CD4-positive, alpha-beta T cell (primary cell): Measurements from ENCODE around the gene BCS1L. TPM values are rescaled to one million over a fixed set of nuclear protein-coding genes. Genes with fewer than 3 reads are reported as not detected.
A peak's percentile ranks its signal among the peaks of the same experiment; 100 is the strongest.

ENCODE experiments used
- ATAC-seq: fragments of 200-7000 bp; cut with Tn5 transposase; one replicate; pipeline ENCODE4 v1.10.0; 2022; ENCODE audit warnings: mild to moderate bottlenecking; ENCODE audit not compliant: poor library complexity
- CTCF ChIA-PET: fragments of 350-600 bp; sonication (Branson Sonifier 250); formaldehyde crosslinking; loops from one replicate; lab custom pipeline; 2021; ENCODE audit warnings: antibody characterized with exemption, inconsistent platforms; lab: Charles Lee
- POLR2A ChIA-PET: fragments of 350-600 bp; sonication (Branson Sonifier 250); formaldehyde crosslinking; loops from one replicate; lab custom pipeline; 2021; ENCODE audit warnings: antibody characterized with exemption, inconsistent platforms; lab: Charles Lee
- DNase-seq, 14 experiments: peaks; one replicate each; pipeline ENCODE4 v3.0.0-alpha.2; 2013 to 2020; ENCODE audit warnings: mixed read lengths in 2 of 14
- H3K27ac ChIP-seq, 2 donors: one replicate each; pipeline versions ENCODE4 v1.5.1 to v1.7.0; 2013; ENCODE audit warnings: low read length in 2 of 2, low read depth in 1 of 2, mild to moderate bottlenecking in 1 of 2
- H3K27me3 ChIP-seq, 2 experiments: 1 replicate in 1 of 2; 2 replicates in 1 of 2; pipeline versions ENCODE4 v1.6.1 to v1.7.0; 2013; ENCODE audit warnings: low read length in 2 of 2, control low read depth in 1 of 2, mild to moderate bottlenecking in 1 of 2, moderate library complexity in 1 of 2; ENCODE audit not compliant: insufficient read depth in 2 of 2, control insufficient read depth in 1 of 2
- H3K36me3 ChIP-seq: one replicate; pipeline ENCODE4 v1.6.1; 2013; ENCODE audit warnings: low read length, control low read depth; ENCODE audit not compliant: insufficient read depth
- H3K4me1 ChIP-seq: one replicate; pipeline ENCODE4 v1.6.1; 2013; ENCODE audit warnings: low read length, control low read depth; ENCODE audit not compliant: insufficient read depth
- H3K4me3 ChIP-seq: one replicate; pipeline ENCODE4 v1.5.1; 2013; ENCODE audit warnings: mild to moderate bottlenecking, low read length, moderate library complexity
- H3K9me3 ChIP-seq, 2 experiments: 1 replicate in 1 of 2; 2 replicates in 1 of 2; pipeline versions ENCODE4 v1.6.1 to v1.7.0; 2013; ENCODE audit warnings: low read length in 2 of 2, mild to moderate bottlenecking in 2 of 2, control low read depth in 1 of 2, moderate library complexity in 1 of 2; ENCODE audit not compliant: control insufficient read depth in 1 of 2, insufficient read depth in 1 of 2
- H3K27ac Mint-ChIP-seq: one replicate; pipeline ENCODE4 v1.8.0; 2020; ENCODE audit warnings: mixed read lengths
- H3K27me3 Mint-ChIP-seq: one replicate; pipeline ENCODE4 v1.8.0; 2021; ENCODE audit warnings: mixed read lengths
- H3K36me3 Mint-ChIP-seq: one replicate; pipeline ENCODE4 v1.8.0; 2021; ENCODE audit warnings: low read depth, mixed read lengths
- H3K4me1 Mint-ChIP-seq: one replicate; pipeline ENCODE4 v1.8.0; 2021; ENCODE audit warnings: low read depth, mixed read lengths
- H3K4me3 Mint-ChIP-seq: one replicate; pipeline ENCODE4 v1.8.0; 2020; ENCODE audit warnings: mild to moderate bottlenecking, mixed read lengths
- H3K9me3 Mint-ChIP-seq: one replicate; pipeline ENCODE4 v1.8.0; 2020; ENCODE audit warnings: mixed read lengths
- CTCF ChIP-seq: fragments of 200-600 bp; IDR thresholded peaks from one replicate; pipeline ENCODE4 v1.8.0; 2022; ENCODE audit warnings: antibody characterized with exemption, mild to moderate bottlenecking
- intact Hi-C, 2 experiments: fragments of 100-400 bp; cut with DNase I in 1 of 2; cut with micrococcal nuclease in 1 of 2; formaldehyde crosslinking; loops; one replicate each; pipeline versions ENCODE4 v1.15.1 to v1.9.0; 2023 to 2025; cut with DNase I, micrococcal nuclease
- total RNA-seq, 174 experiments: library from RNA in 2 of 174; stranded (reverse) in 2 of 174; gene quantifications; one replicate each; pipeline ENCODE4 v1.2.3 and lab custom pipeline; 2021 to 2026

BCS1L gene
- total RNA-seq, 2 experiments from 2014 or later: 11.4 to 12.7 TPM

- Histone ChIP-seq H3K27me3 (no peaks in the 10 kb centered on the region), H3K4me1 (peaks cover 8% of the 10 kb centered on the region), H3K9me3 (no peaks in the 10 kb centered on the region), H3K36me3 (peaks cover 86% of the 10 kb centered on the region), H3K4me3 (no peak overlapping the region), H3K27ac (no peak overlapping the region)
- H3K4me3 Mint-ChIP-seq: no peak overlapping the region
- peaks cover 6% of the 10 kb centered on the region for H3K4me1 Mint-ChIP-seq
- no peaks in the 10 kb centered on the region for H3K9me3 Mint-ChIP-seq
- ATAC-seq: no peak
- H3K27ac Mint-ChIP-seq: no peak overlapping the region
- CTCF ChIA-PET: interaction anchor here (0.6 kb wide), 1 partner anchor 210 kb away, joined by 5 read pairs; no protein-coding TSS in a partner anchor
- TF ChIP-seq CTCF: peak; percentile 13
- POLR2A ChIA-PET: no interaction called here
- intact Hi-C loops: loop anchor here (1.0 to 10.0 kb wide), 4 partner anchors 199 to 364 kb away; no protein-coding TSS in a partner anchor
- no peaks in the 10 kb centered on the region for H3K27me3 Mint-ChIP-seq
- no peak for DNase-seq
- peaks cover 83% of the 10 kb centered on the region for H3K36me3 Mint-ChIP-seq
These were observed 10.7 kb upstream of the BCS1L start for GRCh38 chr2:218648787-218649100.

- POLR2A ChIA-PET: no interaction called here
- Mint-ChIP-seq H3K27me3 (no peaks in the 10 kb centered on the region), H3K27ac (no peak overlapping the region), H3K4me3 (peak overlapping the region; percentile 7), H3K4me1 (peaks cover 35% of the 10 kb centered on the region), H3K9me3 (no peaks in the 10 kb centered on the region), H3K36me3 (peaks cover 79% of the 10 kb centered on the region)
- intact Hi-C loops: loop anchor here in 1 of 2 experiments (5.0 to 10.0 kb wide), 6 partner anchors 88 to 732 kb away; partner anchors contain the start of genes AAMP, CNOT9, DNPEP and PNKD
- Histone ChIP-seq H3K4me1 (peaks cover 19% of the 10 kb centered on the region), H3K36me3 (peaks cover 52% of the 10 kb centered on the region), H3K27ac (no peak overlapping the region), H3K27me3 (no peaks in the 10 kb centered on the region), H3K4me3 (no peak overlapping the region), H3K9me3 (no peaks in the 10 kb centered on the region)
- CTCF ChIA-PET: no interaction called here
- ATAC-seq (no peak), DNase-seq (no peak)
- TF ChIP-seq CTCF: no peak
These were observed 3.7 kb upstream of the BCS1L start for GRCh38 chr2:218655751-218656150.

- Mint-ChIP-seq H3K9me3 (no peaks in the 10 kb centered on the region), H3K27ac (peak overlapping the region; percentile 89), H3K36me3 (peaks cover 85% of the 10 kb centered on the region), H3K27me3 (no peaks in the 10 kb centered on the region), H3K4me1 (peaks cover 35% of the 10 kb centered on the region), H3K4me3 (peak overlapping the region; percentile 95)
- peak; percentile 39 for TF ChIP-seq CTCF
- Histone ChIP-seq H3K4me3 (peak overlapping the region; percentile 79), H3K27ac (peak overlapping the region; percentile 53 to 83), H3K9me3 (no peaks in the 10 kb centered on the region), H3K36me3 (peaks cover 53% of the 10 kb centered on the region), H3K27me3 (no peaks in the 10 kb centered on the region), H3K4me1 (peaks cover 19% of the 10 kb centered on the region)
- intact Hi-C loops: loop anchor here (1.0 to 10.0 kb wide), 8 partner anchors 13 to 729 kb away; partner anchors contain the start of genes AAMP (in 1 of the 2), CNOT9 (in 1 of the 2), DNPEP (in 1 of the 2) and PNKD (in 1 of the 2)
- ATAC-seq (peak; percentile 25), DNase-seq (peak in 11 of 14 experiments; percentile 10 to 66 (median 27))
- ChIA-PET CTCF (interaction anchor here (0.7 to 2.8 kb wide), 10 partner anchors 8 to 730 kb away, joined by 3 to 23 read pairs (median 6); partner anchors contain the start of genes RNF25, STK36 and TTLL4), POLR2A (interaction anchor here (0.5 to 5.9 kb wide), 15 partner anchors 9 to 938 kb away, joined by 3 to 84 read pairs (median 5); partner anchors contain the start of genes AAMP, CTDSP1, DNPEP and PNKD)
These were observed 719 bp upstream of the BCS1L start for GRCh38 chr2:218658671-218659257.
